ENCODE data around the gene LHFPL2. TPM values are rescaled to one million over a fixed set of nuclear protein-coding genes. Genes with fewer than 3 reads are reported as not detected.

LHFPL2 gene
- total and polyA plus RNA-seq, 2 of the 4 experiments (the other 2 are of a cell fraction): 6.5 to 11.3 TPM

DNA sequence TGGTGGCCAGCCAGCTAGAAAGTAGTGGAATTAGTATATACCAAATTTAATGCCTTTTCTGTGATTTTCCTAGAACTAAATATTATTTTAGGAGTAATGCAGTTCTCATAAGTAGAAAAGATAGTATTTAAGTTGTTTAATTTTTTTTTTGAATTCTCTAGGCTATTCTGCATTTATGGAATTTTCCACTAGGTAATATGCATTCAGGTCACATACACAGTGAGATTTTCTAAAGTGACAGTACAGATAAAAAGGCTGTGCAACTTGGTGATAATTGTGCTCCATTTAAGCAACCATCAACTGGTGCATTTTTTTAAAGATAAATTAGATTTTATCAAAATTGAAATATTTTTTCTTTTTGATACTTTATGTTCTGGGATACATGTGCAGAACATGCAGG lies 176.7 kb downstream of the LHFPL2 start:
- Histone ChIP-seq H3K23ac (ENCODE audit: low read depth, low read length) (no peak overlapping the region), H4K8ac (ENCODE audit: low read depth in 2 of 2, low read length in 2 of 2) (no peak overlapping the region), H4K91ac (ENCODE audit: insufficient read depth, low read depth, low read length) (no peak overlapping the region), H3K4me3 (ENCODE audit: insufficient read depth, low read depth, low read length) (no peak overlapping the region), H3K36me3 (ENCODE audit: control insufficient read depth, insufficient read depth, low read length) (peaks cover 3% of the 10 kb centered on the region; the same call in 1 of the 2 replicates), H3K4me1 (ENCODE audit: control insufficient read depth, insufficient read depth, low read length) (no peaks in the 10 kb centered on the region), H3K14ac (replicated peaks; ENCODE audit: low read depth, low read length) (no peak overlapping the region), H2BK20ac (ENCODE audit: low read depth, low read length) (no peak overlapping the region), H2AK9ac (replicated peaks; ENCODE audit: low read depth, low read length, poor library complexity) (no peak overlapping the region), H3K79me1 (ENCODE audit: low read depth in 1 of 2, low read length in 2 of 2) (peaks cover 5 to 6% of the 10 kb centered on the region in 2 experiments; a peak in 2 of 4 replicates), H3K4me2 (ENCODE audit: low read depth, low read length) (no peak overlapping the region), H3K56ac (ENCODE audit: extremely low read depth, insufficient read depth, low read length) (no peak overlapping the region), H3K27ac (ENCODE audit: insufficient read depth, low read length) (no peak overlapping the region), H2BK15ac (ENCODE audit: low read depth, low read length) (no peak overlapping the region), H4K20me1 (ENCODE audit: insufficient read depth, low read length) (no peaks in the 10 kb centered on the region), H2BK5ac (ENCODE audit: low read depth, low read length, poor library complexity, severe bottlenecking) (no peak overlapping the region), H3K9me1 (ENCODE audit: insufficient read depth, low read length) (no peaks in the 10 kb centered on the region; the same call in 1 of the 2 replicates), H3K27me3 (ENCODE audit: control insufficient read depth, insufficient read depth, low read length) (no peaks in the 10 kb centered on the region), H3K9me3 (ENCODE audit: control insufficient read depth, insufficient read depth, low read length) (no peaks in the 10 kb centered on the region), H2AFZ (replicated peaks; ENCODE audit: low read length, poor library complexity) (no peak overlapping the region), H2AK5ac (ENCODE audit: low read depth, low read length) (no peak overlapping the region), H3K9ac (ENCODE audit: low read depth, low read length) (no peak overlapping the region), H3K18ac (ENCODE audit: low read depth, low read length) (no peak overlapping the region), H3K4ac (ENCODE audit: low read depth, low read length) (no peak overlapping the region), H4K5ac (ENCODE audit: low read depth, low read length) (no peak overlapping the region), H2BK120ac (ENCODE audit: low read depth, low read length) (no peak overlapping the region)
- no TSS peak for BruUV-seq (replicated peaks)
- CTCF ChIA-PET: interaction anchor here (0.7 kb wide), 1 partner anchor 156 kb away, joined by 4 read pairs; no protein-coding TSS in a partner anchor
- POLR2A ChIA-PET (ENCODE audit: unreplicated experiment): no interaction called here
- intact Hi-C loops (cut with micrococcal nuclease): no loop called here
- no peak for DNase-seq
- no peak for ATAC-seq (ENCODE audit: low read depth)
- in situ Hi-C loops (cut with MboI; ENCODE audit: low sequenced_read_pairs): no loop called here
- dilution Hi-C loops (cut with HindIII; ENCODE audit: low sequenced_read_pairs, unreplicated experiment): no loop called here
- TF ChIP-seq, protein P1, sequence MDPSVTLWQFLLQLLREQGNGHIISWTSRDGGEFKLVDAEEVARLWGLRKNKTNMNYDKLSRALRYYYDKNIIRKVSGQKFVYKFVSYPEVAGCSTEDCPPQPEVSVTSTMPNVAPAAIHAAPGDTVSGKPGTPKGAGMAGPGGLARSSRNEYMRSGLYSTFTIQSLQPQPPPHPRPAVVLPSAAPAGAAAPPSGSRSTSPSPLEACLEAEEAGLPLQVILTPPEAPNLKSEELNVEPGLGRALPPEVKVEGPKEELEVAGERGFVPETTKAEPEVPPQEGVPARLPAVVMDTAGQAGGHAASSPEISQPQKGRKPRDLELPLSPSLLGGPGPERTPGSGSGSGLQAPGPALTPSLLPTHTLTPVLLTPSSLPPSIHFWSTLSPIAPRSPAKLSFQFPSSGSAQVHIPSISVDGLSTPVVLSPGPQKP (IDR thresholded peaks at IDR 0.05; ENCODE audit: borderline replicate concordance, low read depth, low read length): no peak
- no peak for TF ChIP-seq CHD1 (IDR thresholded peaks at IDR 0.05; ENCODE audit: low read depth, low read length)
- no peak for TF ChIP-seq MAZ (IDR thresholded peaks at IDR 0.05; ENCODE audit: borderline replicate concordance, low read depth, low read length)
- TF ChIP-seq RAD21 (IDR thresholded peaks at IDR 0.05; ENCODE audit: low read length): no peak
- TF ChIP-seq FOS (IDR thresholded peaks at IDR 0.05; ENCODE audit: low read depth, low read length): no peak
- no peak for TF ChIP-seq NFE2L2 (IDR thresholded peaks at IDR 0.05; ENCODE audit: low read depth, low read length)
- no peak for TF ChIP-seq RCOR1 (IDR thresholded peaks at IDR 0.05; ENCODE audit: insufficient replicate concordance, low read length)
- no peak for TF ChIP-seq MAFK (IDR thresholded peaks at IDR 0.05; ENCODE audit: low read depth, low read length)
- TF ChIP-seq CTCF (conservative IDR thresholded peaks at IDR 0.05; ENCODE audit: low read depth, low read length): no peak
- TF ChIP-seq BHLHE40 (IDR thresholded peaks at IDR 0.05; ENCODE audit: low read depth, low read length): no peak

All from IMR-90 (cell line).